HCT116 (cell line): ENCODE data around the gene ZNF579. TPM values are rescaled to one million over a fixed set of nuclear protein-coding genes. Genes with fewer than 3 reads are reported as not detected.

Experiments used
- ATAC-seq: fragments of 200-7000 bp; cut with Tn5 transposase; 2 replicates; pipeline ENCODE4 v1.9.1; 2020; ENCODE audit warnings: mild to moderate bottlenecking, moderate library complexity
- BruUV-seq: library from RNA; stranded (reverse); fragments of 400-500 nt; replicated peaks from 2 replicates; lab custom pipeline; 2021; lab: Mats Ljungman, UMichigan
- CTCF ChIA-PET: fragments of 300-600 bp; sonication (Branson Sonifier 250); formaldehyde crosslinking; loops from one replicate; lab custom pipeline; 2021; ENCODE audit warnings: antibody characterized with exemption; lab: Charles Lee
- POLR2A ChIA-PET: fragments of 300-600, 350-600 bp; sonication (Branson Sonifier 250); formaldehyde crosslinking; loops from one replicate; lab custom pipeline; 2021; ENCODE audit warnings: antibody characterized with exemption; lab: Charles Lee
- RAD21 ChIA-PET, 2 experiments: fragments of 300-600 bp; sonication (Branson Sonifier 250); formaldehyde crosslinking; loops; one replicate each; lab custom pipeline; 2023; ENCODE audit warnings: low total read pairs in 2 of 2; ENCODE audit not compliant: uncharacterized antibody in 2 of 2, unreplicated experiment in 2 of 2, low non-redundant PET in 1 of 2; lab: Charles Lee
- DNase-seq: peaks from one replicate; pipeline ENCODE4 v3.0.0-alpha.2; 2010; ENCODE audit warnings: low read depth, low spot score
- H2AFZ ChIP-seq: fragments of 200-600 bp; shearing (Covaris generic), sonication (generic); 2 replicates; pipeline ENCODE4 v1.6.1; 2017; ENCODE audit warnings: low read depth, mixed run types, mixed read lengths, antibody characterized with exemption, low read length; ENCODE audit not compliant: poor library complexity, severe bottlenecking
- H3K27ac ChIP-seq: 2 replicates; pipeline ENCODE4 v1.5.1; 2012; ENCODE audit warnings: low read depth, low read length
- H3K27me3 ChIP-seq: fragments of 200-600 bp; sonication (generic); 2 replicates; pipeline ENCODE4 v1.6.1; 2016; ENCODE audit warnings: mixed run types, low read length, mixed read lengths; ENCODE audit not compliant: insufficient read depth
- H3K36me3 ChIP-seq, 2 experiments: fragments of 200-500 bp in 1 of 2; fragments of 200-600 bp in 1 of 2; sonication (Bioruptor generic) in 1 of 2; sonication (generic) in 1 of 2; 2 replicates each; pipeline versions ENCODE4 v1.5.1 to v1.6.1; 2014 to 2016; ENCODE audit warnings: low read length in 2 of 2, inconsistent platforms in 1 of 2, mixed read lengths in 1 of 2, mixed run types in 1 of 2; ENCODE audit not compliant: insufficient read depth in 2 of 2, control insufficient read depth in 1 of 2
- H3K4me1 ChIP-seq, 2 experiments: fragments of 200-600 bp in 1 of 2; sonication (generic) in 1 of 2; 2 replicates each; pipeline versions ENCODE4 v1.5.1 to v1.6.1; 2012 to 2017; ENCODE audit warnings: low read length in 2 of 2, inconsistent platforms in 1 of 2, mild to moderate bottlenecking in 1 of 2, mixed read lengths in 1 of 2, mixed run types in 1 of 2, moderate library complexity in 1 of 2; ENCODE audit not compliant: insufficient read depth in 2 of 2, control insufficient read depth in 1 of 2
- H3K4me2 ChIP-seq: fragments of 200-600 bp; sonication (generic); 2 replicates; pipeline ENCODE4 v1.6.1; 2017; ENCODE audit warnings: mixed run types, low read length, mixed read lengths
- H3K4me3 ChIP-seq, 2 experiments: fragments of 200-600 bp in 1 of 2; sonication (generic) in 1 of 2; replicated peaks in 1 of 2; 2 replicates each; pipeline ENCODE4 v1.5.1; 2011 to 2016; ENCODE audit warnings: low read length in 2 of 2, control low read depth in 1 of 2, low read depth in 1 of 2, mild to moderate bottlenecking in 1 of 2, mixed read lengths in 1 of 2, mixed run types in 1 of 2
- H3K79me2 ChIP-seq: fragments of 200-600 bp; sonication (generic); 2 replicates; pipeline ENCODE4 v1.6.1; 2017; ENCODE audit warnings: mild to moderate bottlenecking, mixed run types, low read length, moderate library complexity, mixed read lengths; ENCODE audit not compliant: insufficient read depth
- H3K9ac ChIP-seq: fragments of 200-600 bp; sonication (generic); 2 replicates; pipeline ENCODE4 v1.6.1; 2016; ENCODE audit warnings: low read length, mixed read lengths
- H3K9me2 ChIP-seq: fragments of 200-600 bp; sonication (generic), shearing (Covaris generic); 2 replicates; pipeline ENCODE4 v1.6.1; 2017; ENCODE audit warnings: mixed run types, mild to moderate bottlenecking, moderate library complexity; ENCODE audit not compliant: insufficient read depth
- H3K9me3 ChIP-seq, 2 experiments: fragments of 200-500 bp in 1 of 2; fragments of 200-600 bp in 1 of 2; sonication (Bioruptor generic) in 1 of 2; sonication (generic) in 1 of 2; 2 replicates each; pipeline ENCODE4 v1.6.1; 2014 to 2017; ENCODE audit warnings: low read length in 2 of 2, mixed read lengths in 2 of 2, inconsistent platforms in 1 of 2, low read depth in 1 of 2, mild to moderate bottlenecking in 1 of 2, mixed run types in 1 of 2, moderate library complexity in 1 of 2; ENCODE audit not compliant: control insufficient read depth in 1 of 2, insufficient read depth in 1 of 2
- H4K20me1 ChIP-seq: fragments of 200-600 bp; sonication (generic), shearing (Covaris generic); 2 replicates; pipeline ENCODE4 v1.6.1; 2017; ENCODE audit warnings: mixed run types, mild to moderate bottlenecking, moderate library complexity; ENCODE audit not compliant: insufficient read depth
- ATF3 ChIP-seq: IDR thresholded peaks from 2 replicates; pipeline ENCODE4 v1.6.1; 2012
- CBX3 ChIP-seq: IDR thresholded peaks from 2 replicates; pipeline ENCODE4 v1.6.1; 2012; ENCODE audit warnings: low read depth
- ELF1 ChIP-seq: IDR thresholded peaks from 2 replicates; pipeline ENCODE4 v1.6.1; 2012; ENCODE audit warnings: low read depth, borderline replicate concordance
- EZH2 ChIP-seq: fragments of 200-600 bp; sonication (generic); IDR thresholded peaks from 2 replicates; pipeline ENCODE4 v1.6.1; 2017; ENCODE audit warnings: antibody characterized with exemption, mixed run types
- FOSL1 ChIP-seq: IDR thresholded peaks from 2 replicates; pipeline ENCODE4 v1.6.1; 2012; ENCODE audit warnings: low read depth
- MAX ChIP-seq: IDR thresholded peaks from 2 replicates; pipeline ENCODE4 v1.6.1; 2012
- POLR2AphosphoS5 ChIP-seq: IDR thresholded peaks from 2 replicates; pipeline ENCODE4 v1.6.1; 2011; ENCODE audit warnings: mild to moderate bottlenecking, low read depth, low read length, moderate library complexity
- RAD21 ChIP-seq: IDR thresholded peaks from 2 replicates; pipeline ENCODE4 v1.6.1; 2012; ENCODE audit warnings: low read depth, mild to moderate bottlenecking
- SIN3A ChIP-seq: IDR thresholded peaks from 2 replicates; pipeline ENCODE4 v1.6.1; 2012; ENCODE audit warnings: low read depth
- TCF7L2 ChIP-seq: IDR thresholded peaks from 2 replicates; pipeline ENCODE4 v1.7.0; 2011; ENCODE audit warnings: borderline replicate concordance, inconsistent platforms; ENCODE audit not compliant: insufficient read depth, insufficient read length; ENCODE audit errors: extremely low read depth
- YY1 ChIP-seq: IDR thresholded peaks from 2 replicates; pipeline ENCODE4 v1.6.1; 2011; ENCODE audit warnings: low read length, low read depth, moderate library complexity, mild to moderate bottlenecking; ENCODE audit not compliant: insufficient replicate concordance; ENCODE audit errors: extremely low read depth
- ZNF274 ChIP-seq: fragments of 200-500 bp; sonication (Bioruptor generic); IDR thresholded peaks from 2 replicates; pipeline ENCODE4 v1.6.1; 2014; ENCODE audit warnings: mild to moderate bottlenecking, low read depth, low read length, inconsistent platforms
- intact Hi-C: fragments of 100-400 bp; cut with micrococcal nuclease; formaldehyde crosslinking; loops from 2 replicates; pipeline ENCODE4 v1.10.0; 2022
- total RNA-seq: library from RNA; stranded (reverse); gene quantifications from one replicate; pipeline ENCODE4 v1.2.1, GENCODE V29; 2021; ENCODE audit not compliant: unreplicated experiment

The ZNF579 gene
- total RNA-seq, 1 experiment from 2014 or later, result 24.1 TPM

DNA sequence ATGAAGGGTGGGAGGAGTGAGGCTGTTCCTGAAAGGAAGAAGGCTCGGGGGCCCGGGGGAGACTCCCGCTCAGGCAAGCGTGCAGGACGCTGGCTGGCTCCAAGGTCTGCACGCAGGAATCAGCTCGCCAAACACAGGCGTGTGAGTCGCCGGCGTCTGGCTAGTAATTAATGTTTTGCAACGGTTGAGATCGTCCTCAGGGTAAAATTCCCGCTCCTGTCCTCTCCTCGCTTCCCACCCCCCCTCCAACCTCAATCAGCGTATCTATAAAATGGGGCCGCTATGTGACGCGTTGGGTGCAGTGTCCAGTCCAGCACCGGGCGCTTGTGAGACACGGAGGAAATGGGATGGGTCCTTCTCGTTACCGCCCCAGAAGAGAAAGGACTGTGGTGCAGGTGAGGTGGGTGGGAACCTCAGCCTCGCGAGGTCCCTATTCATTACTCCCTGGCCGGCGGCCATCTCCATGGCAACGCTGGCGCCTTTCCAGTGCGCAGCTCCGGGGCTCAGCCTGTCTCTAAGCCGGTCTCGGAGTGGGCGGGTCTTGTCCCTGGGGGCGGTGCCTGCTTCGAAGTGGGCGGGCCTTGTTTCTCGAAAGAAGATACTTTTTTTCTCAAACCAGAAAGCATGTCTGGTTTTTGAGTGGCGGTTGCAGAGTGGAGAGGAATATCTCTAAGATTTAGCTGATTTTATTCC lies 6.5 kb upstream of the ZNF579 start:
- peak; percentile 85 for DNase-seq
- 0 out of 2 replicates have a peak overlapping the region, but pooled peaks have one; percentile 26 for H3K9ac ChIP-seq
- H3K9me2 ChIP-seq, result no peaks in the 10 kb centered on the region
- RAD21 ChIA-PET, result interaction anchor here in 1 of 2 experiments (0.9 kb wide), 1 partner anchor 17 kb away, joined by 3 read pairs; no protein-coding TSS in a partner anchor
- intact Hi-C loops, result loop anchor here (5.0 kb wide), 1 partner anchor 40 kb away; the partner anchor contains the start of gene SBK3
- no peaks in the 10 kb centered on the region for H3K79me2 ChIP-seq
- H3K36me3 ChIP-seq, result no peaks in the 10 kb centered on the region
- peak overlapping the region; percentile 23 to 28 for H3K4me3 ChIP-seq
- no TSS peak for BruUV-seq
- H3K27ac ChIP-seq, result no peak overlapping the region; the same call in 1 of the 2 replicates
- H4K20me1 ChIP-seq, result no peaks in the 10 kb centered on the region
- TF ChIP-seq YY1 (no peak), POLR2AphosphoS5 (peak; percentile 39; the same call in 1 of the 2 replicates)
- peak; percentile 94 for ATAC-seq
- peaks cover 11 to 22% of the 10 kb centered on the region in 2 experiments for H3K4me1 ChIP-seq
- H3K4me2 ChIP-seq, result peak overlapping the region; percentile 80
- POLR2A ChIA-PET, result interaction anchor here (1.9 kb wide), 1 partner anchor 12 kb away, joined by 6 read pairs; the partner anchor contains the start of gene FIZ1
- no peaks in the 10 kb centered on the region for H3K27me3 ChIP-seq
- no peaks in the 10 kb centered on the region for H3K9me3 ChIP-seq
- CTCF ChIA-PET, result interaction anchor here (1.0 to 1.8 kb wide), 2 partner anchors 12 to 19 kb away, joined by 3 to 4 read pairs; partner anchors contain the start of gene FIZ1
- H2AFZ ChIP-seq, result peak overlapping the region; percentile 98

GRCh38 chr19:55585658-55586339 lies 5.2 kb upstream of the ZNF579 start:
- intact Hi-C loops, result loop anchor here (5.0 kb wide), 1 partner anchor 38 kb away; the partner anchor contains the start of gene SBK3
- RAD21 ChIA-PET, result no interaction called here
- Histone ChIP-seq H3K4me2 (no peak overlapping the region), H2AFZ (no peak overlapping the region), H3K4me1 (peaks cover 14 to 22% of the 10 kb centered on the region in 2 experiments), H3K36me3 (no peaks in the 10 kb centered on the region), H3K9me3 (no peaks in the 10 kb centered on the region), H4K20me1 (no peaks in the 10 kb centered on the region), H3K27me3 (no peaks in the 10 kb centered on the region), H3K9me2 (no peaks in the 10 kb centered on the region), H3K27ac (no peak overlapping the region), H3K79me2 (no peaks in the 10 kb centered on the region), H3K9ac (no peak overlapping the region), H3K4me3 (no peak overlapping the region)
- POLR2A ChIA-PET, result no interaction called here
- TF ChIP-seq FOSL1 (no peak), ZNF274 (no peak), ATF3 (no peak), EZH2 (no peak), TCF7L2 (no peak), ELF1 (no peak), SIN3A (no peak), MAX (no peak), CBX3 (no peak), RAD21 (no peak)
- ATAC-seq (no peak), DNase-seq (no peak)
- CTCF ChIA-PET, result no interaction called here
- BruUV-seq, result no TSS peak
